Rectal smooth muscle tissue (tissue), 1 donor: ENCODE measurements around the gene SH3YL1.

Experiments
- H3K27ac ChIP-seq: one replicate; pipeline ENCODE4 v1.7.0; 2013; ENCODE audit warnings: low read depth, low read length, inconsistent platforms
- H3K27me3 ChIP-seq: one replicate; pipeline ENCODE4 v1.7.0; 2013; ENCODE audit warnings: low read length; ENCODE audit not compliant: control insufficient read depth, insufficient read depth
- H3K36me3 ChIP-seq: one replicate; pipeline ENCODE4 v1.7.0; 2013; ENCODE audit warnings: low read length; ENCODE audit not compliant: control insufficient read depth, insufficient read depth
- H3K4me1 ChIP-seq: one replicate; pipeline ENCODE4 v1.7.0; 2013; ENCODE audit warnings: low read length; ENCODE audit not compliant: control insufficient read depth, insufficient read depth
- H3K4me3 ChIP-seq: one replicate; pipeline ENCODE4 v1.7.0; 2013; ENCODE audit warnings: low read length
- H3K9ac ChIP-seq: one replicate; pipeline ENCODE4 v1.7.0; 2013; ENCODE audit warnings: low read length

The SH3YL1 gene

GRCh38 chr2:262117-262516 is 1.7 kb downstream of the SH3YL1 start:
- H3K27me3 ChIP-seq: no peaks in the 10 kb centered on the region

GRCh38 chr2:260507-261161 is 3.2 kb downstream of the SH3YL1 start:
- no peak overlapping the region for H3K27ac ChIP-seq
- H3K36me3 ChIP-seq: no peaks in the 10 kb centered on the region
- no peaks in the 10 kb centered on the region for H3K27me3 ChIP-seq
- H3K4me3 ChIP-seq: no peak overlapping the region
- peaks cover 3% of the 10 kb centered on the region for H3K4me1 ChIP-seq
- no peak overlapping the region for H3K9ac ChIP-seq

More at GRCh38 chr2:262117-262516, 1.7 kb downstream of the SH3YL1 start:
- Histone ChIP-seq H3K4me1 (peaks cover 7% of the 10 kb centered on the region), H3K9ac (no peak overlapping the region), H3K4me3 (no peak overlapping the region), H3K27ac (no peak overlapping the region), H3K36me3 (no peaks in the 10 kb centered on the region)

- Histone ChIP-seq H3K4me3 (no peak overlapping the region), H3K36me3 (no peaks in the 10 kb centered on the region), H3K9ac (no peak overlapping the region), H3K4me1 (no peaks in the 10 kb centered on the region), H3K27me3 (no peaks in the 10 kb centered on the region), H3K27ac (no peak overlapping the region)
These were observed 4.0 kb downstream of the SH3YL1 start for GRCh38 chr2:259789-260331.

GRCh38 chr2:258933-259332 is 4.9 kb downstream of the SH3YL1 start:
- no peak overlapping the region for H3K9ac ChIP-seq
- H3K27me3 ChIP-seq: no peaks in the 10 kb centered on the region
- no peak overlapping the region for H3K4me3 ChIP-seq
- no peaks in the 10 kb centered on the region for H3K4me1 ChIP-seq
- H3K27ac ChIP-seq: no peak overlapping the region
- no peaks in the 10 kb centered on the region for H3K36me3 ChIP-seq

GRCh38 chr2:257842-258241 is 6.0 kb downstream of the SH3YL1 start:
- H3K27ac ChIP-seq: no peak overlapping the region
- H3K4me1 ChIP-seq: no peaks in the 10 kb centered on the region
- H3K4me3 ChIP-seq: no peak overlapping the region
- no peaks in the 10 kb centered on the region for H3K27me3 ChIP-seq
- H3K9ac ChIP-seq: no peak overlapping the region
- no peaks in the 10 kb centered on the region for H3K36me3 ChIP-seq

GRCh38 chr2:257429-257828 is 6.4 kb downstream of the SH3YL1 start:
- Histone ChIP-seq H3K36me3 (no peaks in the 10 kb centered on the region), H3K4me1 (no peaks in the 10 kb centered on the region), H3K4me3 (no peak overlapping the region), H3K27ac (no peak overlapping the region), H3K27me3 (no peaks in the 10 kb centered on the region), H3K9ac (no peak overlapping the region)

- Histone ChIP-seq H3K36me3 (no peaks in the 10 kb centered on the region), H3K4me3 (no peak overlapping the region), H3K27me3 (no peaks in the 10 kb centered on the region), H3K27ac (no peak overlapping the region), H3K4me1 (no peaks in the 10 kb centered on the region), H3K9ac (no peak overlapping the region)
These were observed 7.7 kb downstream of the SH3YL1 start for GRCh38 chr2:256094-256493.

- Histone ChIP-seq H3K36me3 (no peaks in the 10 kb centered on the region), H3K4me3 (no peak overlapping the region), H3K27ac (no peak overlapping the region), H3K4me1 (no peaks in the 10 kb centered on the region), H3K27me3 (no peaks in the 10 kb centered on the region), H3K9ac (no peak overlapping the region)
These were observed 8.6 kb downstream of the SH3YL1 start for GRCh38 chr2:255195-255594.

GRCh38 chr2:254241-254640 is 9.6 kb downstream of the SH3YL1 start:
- Histone ChIP-seq H3K27ac (no peak overlapping the region), H3K9ac (no peak overlapping the region), H3K4me3 (no peak overlapping the region), H3K4me1 (no peaks in the 10 kb centered on the region), H3K36me3 (peaks cover 4% of the 10 kb centered on the region), H3K27me3 (no peaks in the 10 kb centered on the region)

GRCh38 chr2:253202-253638 is 10.6 kb downstream of the SH3YL1 start:
- H3K9ac ChIP-seq: no peak overlapping the region
- H3K27me3 ChIP-seq: no peaks in the 10 kb centered on the region
- H3K36me3 ChIP-seq: peaks cover 4% of the 10 kb centered on the region
- H3K4me1 ChIP-seq: no peaks in the 10 kb centered on the region
- H3K27ac ChIP-seq: no peak overlapping the region
- H3K4me3 ChIP-seq: no peak overlapping the region

GRCh38 chr2:252001-252602 is 11.7 kb downstream of the SH3YL1 start:
- Histone ChIP-seq H3K4me3 (no peak overlapping the region), H3K4me1 (no peaks in the 10 kb centered on the region), H3K27me3 (no peaks in the 10 kb centered on the region), H3K27ac (no peak overlapping the region), H3K9ac (no peak overlapping the region), H3K36me3 (peaks cover 4% of the 10 kb centered on the region)

- Histone ChIP-seq H3K4me3 (no peak overlapping the region), H3K27me3 (no peaks in the 10 kb centered on the region), H3K27ac (no peak overlapping the region), H3K4me1 (no peaks in the 10 kb centered on the region), H3K9ac (no peak overlapping the region), H3K36me3 (peaks cover 9% of the 10 kb centered on the region)
These were observed 14.2 kb downstream of the SH3YL1 start for GRCh38 chr2:249538-250042.

- Histone ChIP-seq H3K4me3 (no peak overlapping the region), H3K27me3 (no peaks in the 10 kb centered on the region), H3K4me1 (no peaks in the 10 kb centered on the region), H3K27ac (no peak overlapping the region), H3K36me3 (peaks cover 11% of the 10 kb centered on the region), H3K9ac (no peak overlapping the region)
These were observed 15.1 kb downstream of the SH3YL1 start for GRCh38 chr2:248724-249123.
